Measurements from ENCODE around the gene PAM.
"Not testable (repeated sequence)": the region's sequence is repeated elsewhere in the genome, so short reads cannot be mapped to it uniquely, and the experiment has no call there.

The PAM gene

GRCh38 chr5:103066326-103066725, 311.2 kb downstream of the PAM start:
- DNase-seq (ENCODE audit: low spot score), result no peak
- TF ChIP-seq, protein P1, sequence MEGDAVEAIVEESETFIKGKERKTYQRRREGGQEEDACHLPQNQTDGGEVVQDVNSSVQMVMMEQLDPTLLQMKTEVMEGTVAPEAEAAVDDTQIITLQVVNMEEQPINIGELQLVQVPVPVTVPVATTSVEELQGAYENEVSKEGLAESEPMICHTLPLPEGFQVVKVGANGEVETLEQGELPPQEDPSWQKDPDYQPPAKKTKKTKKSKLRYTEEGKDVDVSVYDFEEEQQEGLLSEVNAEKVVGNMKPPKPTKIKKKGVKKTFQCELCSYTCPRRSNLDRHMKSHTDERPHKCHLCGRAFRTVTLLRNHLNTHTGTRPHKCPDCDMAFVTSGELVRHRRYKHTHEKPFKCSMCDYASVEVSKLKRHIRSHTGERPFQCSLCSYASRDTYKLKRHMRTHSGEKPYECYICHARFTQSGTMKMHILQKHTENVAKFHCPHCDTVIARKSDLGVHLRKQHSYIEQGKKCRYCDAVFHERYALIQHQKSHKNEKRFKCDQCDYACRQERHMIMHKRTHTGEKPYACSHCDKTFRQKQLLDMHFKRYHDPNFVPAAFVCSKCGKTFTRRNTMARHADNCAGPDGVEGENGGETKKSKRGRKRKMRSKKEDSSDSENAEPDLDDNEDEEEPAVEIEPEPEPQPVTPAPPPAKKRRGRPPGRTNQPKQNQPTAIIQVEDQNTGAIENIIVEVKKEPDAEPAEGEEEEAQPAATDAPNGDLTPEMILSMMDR (IDR thresholded peaks at IDR 0.05; ENCODE audit: borderline replicate concordance, control extremely low read depth, extremely low read depth, insufficient read depth, missing control alignments), result no peak
- in situ Hi-C loops (cut with MboI; ENCODE audit: low sequenced_read_pairs, unreplicated experiment), result no loop called here

DNA sequence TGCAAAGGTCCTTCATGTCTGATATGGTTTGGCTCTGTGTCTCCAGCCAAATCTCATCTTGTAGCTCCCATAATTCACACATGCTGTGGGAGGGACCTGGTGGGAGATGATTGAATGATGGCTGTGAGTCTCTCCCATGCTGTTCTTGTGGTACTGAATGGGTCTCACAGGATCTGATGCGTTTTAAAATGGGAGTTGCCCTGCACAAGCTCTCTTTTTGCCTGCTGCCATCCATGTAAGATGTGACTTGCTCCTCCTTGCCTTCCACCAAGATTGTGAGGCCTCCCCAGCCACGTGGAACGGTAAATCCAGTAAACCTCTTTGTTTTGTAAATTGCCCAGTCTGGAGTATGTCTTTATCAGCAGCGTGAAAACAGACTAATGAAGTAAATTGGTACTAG, 318.4 kb downstream of the PAM start:
- DNase-seq (ENCODE audit: low spot score); in situ Hi-C loops (cut with MboI; ENCODE audit: low sequenced_read_pairs, unreplicated experiment): not testable (repeated sequence)

- in situ Hi-C loops (cut with MboI; ENCODE audit: low sequenced_read_pairs, unreplicated experiment), result no loop called here
- no peak for DNase-seq (ENCODE audit: low spot score)
- TF ChIP-seq, protein P1 (IDR thresholded peaks at IDR 0.05; ENCODE audit: borderline replicate concordance, control extremely low read depth, extremely low read depth, insufficient read depth, missing control alignments), result no peak
Measured at GRCh38 chr5:103075442-103075841, 320.3 kb downstream of the PAM start.

Measured in GM13976 (cell line).